Measurements from ENCODE around the gene DBP. TPM values are rescaled to one million over a fixed set of nuclear protein-coding genes. Genes with fewer than 3 reads are reported as not detected.

DBP gene
- total RNA-seq, 1 donor, result 20.9 TPM

DNA sequence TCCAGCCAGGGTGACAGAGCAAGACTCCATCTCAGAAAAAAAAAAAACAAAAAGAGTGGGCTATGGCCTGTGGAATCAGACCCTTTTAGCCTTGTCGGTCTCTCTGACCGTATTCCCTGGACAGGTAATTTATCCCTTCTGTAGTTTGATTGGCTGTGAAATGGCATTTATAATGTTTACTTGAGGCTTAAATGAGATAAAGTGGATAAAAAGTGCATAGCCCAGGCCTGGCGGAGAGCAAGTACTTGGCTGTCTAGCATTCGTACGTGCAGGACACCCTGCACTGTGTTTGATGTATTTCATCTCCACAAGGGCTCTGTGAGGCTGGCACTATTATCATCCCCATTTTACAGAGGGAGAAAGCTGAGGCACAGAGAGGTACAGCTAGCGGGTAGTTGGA lies 28.6 kb upstream of the DBP start:
- DNase-seq (ENCODE audit: low read depth), result no peak
- TF ChIP-seq, protein P1, sequence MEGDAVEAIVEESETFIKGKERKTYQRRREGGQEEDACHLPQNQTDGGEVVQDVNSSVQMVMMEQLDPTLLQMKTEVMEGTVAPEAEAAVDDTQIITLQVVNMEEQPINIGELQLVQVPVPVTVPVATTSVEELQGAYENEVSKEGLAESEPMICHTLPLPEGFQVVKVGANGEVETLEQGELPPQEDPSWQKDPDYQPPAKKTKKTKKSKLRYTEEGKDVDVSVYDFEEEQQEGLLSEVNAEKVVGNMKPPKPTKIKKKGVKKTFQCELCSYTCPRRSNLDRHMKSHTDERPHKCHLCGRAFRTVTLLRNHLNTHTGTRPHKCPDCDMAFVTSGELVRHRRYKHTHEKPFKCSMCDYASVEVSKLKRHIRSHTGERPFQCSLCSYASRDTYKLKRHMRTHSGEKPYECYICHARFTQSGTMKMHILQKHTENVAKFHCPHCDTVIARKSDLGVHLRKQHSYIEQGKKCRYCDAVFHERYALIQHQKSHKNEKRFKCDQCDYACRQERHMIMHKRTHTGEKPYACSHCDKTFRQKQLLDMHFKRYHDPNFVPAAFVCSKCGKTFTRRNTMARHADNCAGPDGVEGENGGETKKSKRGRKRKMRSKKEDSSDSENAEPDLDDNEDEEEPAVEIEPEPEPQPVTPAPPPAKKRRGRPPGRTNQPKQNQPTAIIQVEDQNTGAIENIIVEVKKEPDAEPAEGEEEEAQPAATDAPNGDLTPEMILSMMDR (IDR thresholded peaks at IDR 0.05; ENCODE audit: insufficient read depth, low read length), result no peak

DNA sequence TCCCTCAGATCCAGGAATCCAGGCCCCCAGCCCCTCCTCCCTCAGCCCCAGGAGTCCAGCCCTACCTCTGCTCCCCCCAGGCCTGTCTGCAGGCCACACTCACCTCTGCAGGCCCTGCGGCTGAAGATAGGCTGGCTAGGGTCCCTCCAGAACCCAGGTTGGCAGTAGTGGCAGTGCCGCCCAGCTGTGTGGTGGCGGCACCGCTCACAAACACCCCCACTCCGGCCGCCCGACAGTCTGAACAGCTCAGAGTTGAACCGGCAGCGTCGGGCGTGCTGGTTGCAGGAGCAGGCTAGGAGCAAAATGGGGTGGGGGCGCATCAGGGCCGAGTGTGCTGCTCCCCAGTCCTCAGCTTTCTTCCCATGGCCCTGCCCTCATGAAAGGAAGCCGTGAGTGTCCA lies 27.3 kb upstream of the DBP start:
- DNase-seq (ENCODE audit: low read depth), result no peak
- TF ChIP-seq, protein P1 (IDR thresholded peaks at IDR 0.05; ENCODE audit: insufficient read depth, low read length), result no peak
- no peak overlapping the region for H3K4me3 ChIP-seq (ENCODE audit: low read depth, low read length)

More for the DNA sequence above, 28.6 kb upstream of the DBP start:
- no peak overlapping the region for H3K4me3 ChIP-seq (ENCODE audit: low read depth, low read length)

DNA sequence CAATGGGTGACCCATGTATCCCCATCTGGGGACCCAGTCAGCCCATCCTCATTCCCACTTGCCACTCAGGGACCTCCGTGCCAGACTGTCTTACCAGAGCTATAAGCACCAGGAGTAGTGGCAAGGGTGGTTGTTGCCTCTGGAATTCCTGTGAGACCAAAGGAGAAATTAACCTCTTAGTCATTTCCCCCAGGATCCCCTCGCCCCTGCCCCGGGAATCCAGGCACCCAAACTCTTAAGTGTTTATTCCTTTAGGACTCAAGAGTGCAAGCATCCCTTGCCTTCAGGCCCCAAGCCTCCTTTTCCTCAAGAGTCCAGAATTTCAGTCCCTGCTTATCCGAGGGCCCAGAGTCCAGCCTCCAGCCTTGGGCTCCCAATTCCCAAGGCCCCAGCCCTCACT lies 26.5 kb upstream of the DBP start:
- DNase-seq (ENCODE audit: low read depth), result no peak
- TF ChIP-seq, protein P1 (IDR thresholded peaks at IDR 0.05; ENCODE audit: insufficient read depth, low read length), result no peak
- no peak overlapping the region for H3K4me3 ChIP-seq (ENCODE audit: low read depth, low read length)

DNA sequence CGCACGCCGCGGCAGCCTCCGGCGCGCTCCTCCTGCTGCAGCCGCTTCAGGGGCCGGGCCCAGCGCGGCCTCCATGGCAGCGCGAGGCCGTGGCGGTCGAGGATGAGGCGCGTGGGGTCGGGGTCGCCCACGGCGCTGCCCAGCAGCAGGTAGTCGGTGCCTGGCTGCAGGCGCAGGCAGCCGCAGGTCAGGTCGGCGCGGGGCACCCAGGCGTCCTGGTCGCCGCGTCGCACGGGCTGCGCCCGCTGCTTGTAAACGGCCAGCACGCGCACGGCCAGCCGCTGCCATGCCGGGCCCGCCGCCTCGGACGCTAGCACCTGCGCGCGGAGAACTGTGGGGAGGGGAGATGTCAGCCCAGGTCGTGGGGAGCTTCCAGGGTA lies 24.5 kb upstream of the DBP start:
- H3K4me3 ChIP-seq (ENCODE audit: low read depth, low read length), result no peak overlapping the region
- TF ChIP-seq, protein P1 (IDR thresholded peaks at IDR 0.05; ENCODE audit: insufficient read depth, low read length), result no peak
- DNase-seq (ENCODE audit: low read depth), result no peak

DNA sequence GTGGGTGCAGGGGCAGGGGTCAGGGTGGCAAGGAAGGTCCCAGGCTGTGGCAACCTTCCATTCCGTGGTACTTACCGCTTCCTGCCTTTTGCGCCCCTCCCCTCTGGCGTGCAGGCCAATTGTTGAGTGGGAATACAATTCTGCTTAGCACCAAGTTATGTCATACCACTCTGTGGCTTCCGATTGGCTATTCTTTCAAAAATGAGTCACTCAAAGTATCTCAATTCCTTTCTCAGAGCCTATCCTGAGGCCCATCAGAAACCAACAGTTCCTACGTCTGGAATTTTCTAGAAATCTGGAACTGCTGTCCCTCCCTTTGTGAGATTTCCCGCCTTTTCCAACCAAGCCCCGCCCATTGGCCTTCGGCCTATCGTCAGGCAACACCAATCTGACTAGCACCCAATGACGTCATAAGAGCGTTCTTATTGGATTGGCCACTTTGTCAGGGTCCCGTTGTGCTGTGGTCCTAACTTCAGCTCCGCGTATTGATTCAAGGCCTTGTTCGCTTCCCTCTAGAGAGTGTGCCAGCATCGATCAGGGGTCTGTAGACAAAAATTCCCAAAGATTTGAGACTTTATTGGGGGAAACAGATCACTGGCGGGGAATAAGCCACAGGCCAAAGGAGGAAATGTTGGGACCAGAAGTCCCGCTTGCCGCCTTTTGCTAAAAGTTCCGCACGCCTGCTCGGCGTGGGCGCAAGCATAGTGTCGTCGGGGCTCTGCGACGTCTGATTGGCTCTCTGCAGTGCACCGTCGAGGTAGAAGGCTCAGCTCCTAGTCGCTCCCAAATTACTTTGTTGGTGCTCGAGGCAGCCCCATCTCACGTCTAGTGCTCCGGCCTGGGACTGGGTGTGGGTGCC lies 23.9 kb upstream of the DBP start:
- peak; percentile 92 for DNase-seq (ENCODE audit: low read depth)
- H3K4me3 ChIP-seq (ENCODE audit: low read depth, low read length), result no peak overlapping the region
- TF ChIP-seq, protein P1 (IDR thresholded peaks at IDR 0.05; ENCODE audit: insufficient read depth, low read length), result no peak

DNA sequence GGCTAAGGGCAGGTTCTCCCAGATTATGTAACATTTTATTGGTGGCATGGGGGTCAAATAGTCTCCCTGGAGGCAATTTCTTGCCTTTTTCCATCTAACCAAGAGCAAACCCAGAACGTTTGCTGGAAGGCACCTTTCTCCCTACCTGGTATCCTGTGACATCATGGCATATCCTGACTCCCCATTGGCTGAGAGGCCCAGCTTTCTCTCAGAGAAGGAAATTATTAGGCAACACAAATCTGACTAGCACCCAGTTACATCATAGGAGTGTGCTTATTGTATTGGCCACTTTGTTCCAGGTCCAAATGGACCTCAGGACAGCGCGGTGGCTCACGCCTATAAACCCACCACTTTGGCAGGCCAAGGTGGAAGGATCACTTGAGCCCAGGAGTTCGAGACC lies 22.6 kb upstream of the DBP start:
- H3K4me3 ChIP-seq (ENCODE audit: low read depth, low read length), result no peak overlapping the region
- TF ChIP-seq, protein P1 (IDR thresholded peaks at IDR 0.05; ENCODE audit: insufficient read depth, low read length), result no peak
- no peak for DNase-seq (ENCODE audit: low read depth)

Measured in fibroblast of the aortic adventitia (primary cell).